Stimulated activated CD8-positive, alpha-beta memory T cell treated with anti-CD3 and anti-CD28 coated beads, Interleukin-4, amount 100 ng/mL, for 1 hour (primary cell): ENCODE measurements around the gene DOCK8.

Source experiments
- DNase-seq, 2 donors: peaks; one replicate each; pipeline ENCODE4 v3.0.0-alpha.2; 2020; ENCODE audit warnings: low read depth in 2 of 2, low spot score in 1 of 2

Gene DOCK8

GRCh38 chr9:306907-307306, 92.2 kb downstream of the DOCK8 start:
- DNase-seq: peak in 1 of 2 donors; percentile 14

- no peak for DNase-seq
Observed at GRCh38 chr9:311841-312240, 97.2 kb downstream of the DOCK8 start.

GRCh38 chr9:312596-313320, 98.1 kb downstream of the DOCK8 start:
- no peak for DNase-seq

GRCh38 chr9:316382-316965, 101.8 kb downstream of the DOCK8 start:
- DNase-seq: no peak

- no peak for DNase-seq
Observed at GRCh38 chr9:318646-319045, 104.0 kb downstream of the DOCK8 start.

GRCh38 chr9:324971-325370, 110.3 kb downstream of the DOCK8 start:
- DNase-seq: no peak

GRCh38 chr9:326667-327066, 112.0 kb downstream of the DOCK8 start:
- DNase-seq: no peak

- DNase-seq: no peak
Observed at GRCh38 chr9:328453-328852, 113.8 kb downstream of the DOCK8 start.

- DNase-seq: no peak
Observed at GRCh38 chr9:331197-331596, 116.5 kb downstream of the DOCK8 start.

- no peak for DNase-seq
Observed at GRCh38 chr9:335373-335772, 120.7 kb downstream of the DOCK8 start.

GRCh38 chr9:336039-336438, 121.4 kb downstream of the DOCK8 start:
- DNase-seq: no peak

- DNase-seq: no peak
Observed at GRCh38 chr9:338602-339001, 123.9 kb downstream of the DOCK8 start.

- DNase-seq: no peak
Observed at GRCh38 chr9:341634-342421, 127.2 kb downstream of the DOCK8 start.

GRCh38 chr9:343773-344172, 129.1 kb downstream of the DOCK8 start:
- DNase-seq: no peak

GRCh38 chr9:346111-346571, 131.5 kb downstream of the DOCK8 start:
- DNase-seq: no peak

GRCh38 chr9:347667-348292, 133.1 kb downstream of the DOCK8 start:
- DNase-seq: no peak

GRCh38 chr9:350384-350783, 135.7 kb downstream of the DOCK8 start:
- no peak for DNase-seq

- no peak for DNase-seq
Observed at GRCh38 chr9:351916-352315, 137.3 kb downstream of the DOCK8 start.

GRCh38 chr9:353077-353476, 138.4 kb downstream of the DOCK8 start:
- DNase-seq: no peak

GRCh38 chr9:354453-354852, 139.8 kb downstream of the DOCK8 start:
- DNase-seq: no peak

GRCh38 chr9:357560-357959, 142.9 kb downstream of the DOCK8 start:
- no peak for DNase-seq
